Measurements from ENCODE around the gene ELOVL2. TPM values are rescaled to one million over a fixed set of nuclear protein-coding genes. Genes with fewer than 3 reads are reported as not detected.

The ELOVL2 gene
- total and polyA plus RNA-seq, 2 experiments from 2014 or later, result 13.6 to 20.8 TPM

GRCh38 chr6:10962673-10963072, 81.4 kb downstream of the ELOVL2 start:
- H2AFZ ChIP-seq, result no peak overlapping the region
- no peaks in the 10 kb centered on the region for H3K4me1 ChIP-seq (ENCODE audit: insufficient read depth)
- no peaks in the 10 kb centered on the region for H3K9me2 ChIP-seq (replicated peaks; ENCODE audit: insufficient read depth)
- H3K4me3 ChIP-seq, result no peak overlapping the region
- H3K9me3 ChIP-seq (ENCODE audit: low read depth), result no peaks in the 10 kb centered on the region
- no peaks in the 10 kb centered on the region for H3K27me3 ChIP-seq
- 44% methylated on average over 1 of the region's 1 CpG for WGBS (ENCODE audit: low lambda C conversion rate, missing lambda C conversion rate)
- no peaks in the 10 kb centered on the region for H4K20me1 ChIP-seq (ENCODE audit: insufficient read depth, poor library complexity, severe bottlenecking)
- DNase-seq (ENCODE audit: low spot score), result peak; percentile 41
- TF ChIP-seq EZH2 (IDR thresholded peaks at IDR 0.05; ENCODE audit: borderline replicate concordance), result no peak
- TF ChIP-seq CTCF (IDR thresholded peaks at IDR 0.05; ENCODE audit: poor library complexity), result no peak
- no peak for TF ChIP-seq EZH2phosphoT487 (IDR thresholded peaks at IDR 0.05; ENCODE audit: low read depth, severe bottlenecking, unreplicated experiment)
- peak overlapping the region; percentile 6 for H3K27ac ChIP-seq
- no peaks in the 10 kb centered on the region for H3K36me3 ChIP-seq (replicated peaks; ENCODE audit: insufficient read depth, low read depth)
- H3K79me2 ChIP-seq, result no peaks in the 10 kb centered on the region
- H3K4me2 ChIP-seq, result no peak overlapping the region

- no peaks in the 10 kb centered on the region for H4K20me1 ChIP-seq (ENCODE audit: insufficient read depth, poor library complexity, severe bottlenecking)
- H3K4me3 ChIP-seq, result no peak overlapping the region
- no peak overlapping the region for H3K4me2 ChIP-seq
- no peak overlapping the region for H3K27ac ChIP-seq
- no peaks in the 10 kb centered on the region for H3K36me3 ChIP-seq (replicated peaks; ENCODE audit: insufficient read depth, low read depth)
- no peak for DNase-seq (ENCODE audit: low spot score)
- WGBS (ENCODE audit: low lambda C conversion rate, missing lambda C conversion rate), result 83% methylated on average over 3 of the region's 3 CpGs
- TF ChIP-seq EZH2 (IDR thresholded peaks at IDR 0.05; ENCODE audit: borderline replicate concordance) (no peak), EZH2phosphoT487 (IDR thresholded peaks at IDR 0.05; ENCODE audit: low read depth, severe bottlenecking, unreplicated experiment) (no peak), CTCF (IDR thresholded peaks at IDR 0.05; ENCODE audit: poor library complexity) (no peak)
- no peaks in the 10 kb centered on the region for H3K4me1 ChIP-seq (ENCODE audit: insufficient read depth)
- no peak overlapping the region for H2AFZ ChIP-seq
- no peaks in the 10 kb centered on the region for H3K9me3 ChIP-seq (ENCODE audit: low read depth)
- H3K79me2 ChIP-seq, result no peaks in the 10 kb centered on the region
- H3K27me3 ChIP-seq, result no peaks in the 10 kb centered on the region
- H3K9me2 ChIP-seq (replicated peaks; ENCODE audit: insufficient read depth), result no peaks in the 10 kb centered on the region
These were observed 82.3 kb downstream of the ELOVL2 start for GRCh38 chr6:10961837-10962236.

- Histone ChIP-seq H3K27ac (no peak overlapping the region), H3K36me3 (replicated peaks; ENCODE audit: insufficient read depth, low read depth) (no peaks in the 10 kb centered on the region), H3K4me2 (no peak overlapping the region), H3K4me3 (no peak overlapping the region), H3K9me3 (ENCODE audit: low read depth) (no peaks in the 10 kb centered on the region), H3K27me3 (no peaks in the 10 kb centered on the region), H3K4me1 (ENCODE audit: insufficient read depth) (no peaks in the 10 kb centered on the region), H4K20me1 (ENCODE audit: insufficient read depth, poor library complexity, severe bottlenecking) (no peaks in the 10 kb centered on the region), H3K9me2 (replicated peaks; ENCODE audit: insufficient read depth) (no peaks in the 10 kb centered on the region), H3K79me2 (no peaks in the 10 kb centered on the region), H2AFZ (no peak overlapping the region)
- no peak for DNase-seq (ENCODE audit: low spot score)
- TF ChIP-seq CTCF (IDR thresholded peaks at IDR 0.05; ENCODE audit: poor library complexity) (no peak), EZH2phosphoT487 (IDR thresholded peaks at IDR 0.05; ENCODE audit: low read depth, severe bottlenecking, unreplicated experiment) (no peak), EZH2 (IDR thresholded peaks at IDR 0.05; ENCODE audit: borderline replicate concordance) (no peak)
- 80% methylated on average over 2 of the region's 2 CpGs for WGBS (ENCODE audit: low lambda C conversion rate, missing lambda C conversion rate)
These were observed 83.9 kb downstream of the ELOVL2 start for GRCh38 chr6:10960171-10960570.

- H3K9me2 ChIP-seq (replicated peaks; ENCODE audit: insufficient read depth), result no peaks in the 10 kb centered on the region
- H2AFZ ChIP-seq, result no peak overlapping the region
- no peaks in the 10 kb centered on the region for H4K20me1 ChIP-seq (ENCODE audit: insufficient read depth, poor library complexity, severe bottlenecking)
- DNase-seq (ENCODE audit: low spot score), result no peak
- 93% methylated on average over 6 of the region's 6 CpGs for WGBS (ENCODE audit: low lambda C conversion rate, missing lambda C conversion rate)
- H3K79me2 ChIP-seq, result no peaks in the 10 kb centered on the region
- no peak for TF ChIP-seq CTCF (IDR thresholded peaks at IDR 0.05; ENCODE audit: poor library complexity)
- no peak for TF ChIP-seq EZH2 (IDR thresholded peaks at IDR 0.05; ENCODE audit: borderline replicate concordance)
- TF ChIP-seq EZH2phosphoT487 (IDR thresholded peaks at IDR 0.05; ENCODE audit: low read depth, severe bottlenecking, unreplicated experiment), result no peak
- no peaks in the 10 kb centered on the region for H3K4me1 ChIP-seq (ENCODE audit: insufficient read depth)
- no peak overlapping the region for H3K27ac ChIP-seq
- no peaks in the 10 kb centered on the region for H3K9me3 ChIP-seq (ENCODE audit: low read depth)
- no peak overlapping the region for H3K4me3 ChIP-seq
- no peaks in the 10 kb centered on the region for H3K36me3 ChIP-seq (replicated peaks; ENCODE audit: insufficient read depth, low read depth)
- H3K4me2 ChIP-seq, result no peak overlapping the region
- no peaks in the 10 kb centered on the region for H3K27me3 ChIP-seq
These were observed 86.7 kb downstream of the ELOVL2 start for GRCh38 chr6:10957414-10957886.

Data from hepatocyte (in vitro differentiated cells).